ENCODE results near the gene POMT2.
"Not testable (repeated sequence)": the region's sequence is repeated elsewhere in the genome, so short reads cannot be mapped to it uniquely, and the experiment has no call there.

Gene POMT2

DNA sequence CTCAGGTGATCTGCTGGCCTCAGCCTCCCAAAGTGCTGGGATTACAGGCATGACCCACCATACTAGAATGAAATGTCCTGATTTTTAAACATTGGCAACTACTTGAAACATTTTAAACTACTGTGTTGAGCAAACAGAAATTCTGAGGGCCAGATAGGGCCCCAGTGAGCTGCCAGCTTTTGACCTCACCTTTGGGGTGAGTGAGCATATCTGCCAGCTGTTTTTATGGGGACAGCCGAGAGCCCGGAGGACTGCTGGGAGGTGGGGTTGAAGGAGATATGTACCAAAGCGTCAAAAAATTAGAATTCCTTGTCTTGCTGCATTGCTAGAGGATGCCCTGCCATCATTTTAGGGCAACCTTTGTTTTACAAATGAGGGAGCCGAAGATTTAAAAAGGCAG, 2.9 kb upstream of the POMT2 start:
- DNase-seq, result no peak

GRCh38 chr14:77322951-77323350, 2.3 kb upstream of the POMT2 start:
- DNase-seq, result no peak

DNA sequence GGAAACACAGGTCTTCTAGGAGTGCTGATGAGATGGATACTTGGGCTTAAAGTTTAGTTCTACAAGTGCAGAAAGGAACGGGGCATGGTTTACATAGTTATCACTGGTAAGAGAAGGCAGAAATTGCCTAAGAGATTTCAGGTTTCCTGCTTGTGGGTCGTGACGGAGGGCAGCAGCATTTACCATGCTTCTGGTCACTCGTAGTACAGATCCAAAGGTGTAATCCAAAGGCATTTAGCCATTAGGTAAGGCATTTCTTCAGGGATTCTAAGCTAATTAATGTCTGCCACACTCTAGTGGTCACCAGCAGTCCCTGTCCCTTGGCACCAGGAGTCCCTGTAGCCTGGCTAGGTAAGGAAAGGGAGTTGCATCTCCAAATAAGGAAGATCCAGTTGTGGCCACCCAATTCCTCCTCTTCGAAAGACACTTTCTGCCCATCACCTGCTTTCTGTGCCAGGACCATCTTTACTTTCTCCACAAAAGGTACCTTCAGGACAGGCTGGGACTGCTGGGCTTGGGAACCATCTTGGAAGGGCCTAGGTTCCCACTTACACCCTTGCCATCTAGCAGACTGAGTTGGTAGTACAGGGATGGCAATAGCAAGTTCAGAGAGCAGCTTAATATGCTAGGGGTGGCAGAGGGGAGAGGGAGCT, 1.7 kb upstream of the POMT2 start:
- DNase-seq, result peak; percentile 29 to 62

DNA sequence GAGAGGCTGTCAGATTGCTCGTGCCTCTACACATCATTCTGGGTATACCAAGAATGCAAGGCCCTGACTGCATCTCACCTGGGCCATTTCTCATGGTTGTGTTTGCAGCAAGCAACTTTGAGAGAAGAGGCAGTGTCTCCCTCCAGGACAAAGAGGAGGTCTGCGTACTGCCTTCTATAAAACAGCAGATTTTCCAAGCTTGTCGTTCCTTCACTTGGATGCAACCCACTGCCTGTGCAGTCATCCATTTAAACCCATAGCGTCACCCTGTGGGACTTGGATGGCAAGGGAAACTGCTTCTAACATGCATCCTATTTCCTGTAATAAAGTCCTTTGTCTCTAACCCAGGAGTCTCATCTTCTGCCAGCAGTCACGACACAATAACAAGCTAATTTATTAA, 1.3 kb downstream of the POMT2 start:
- no peak for DNase-seq

DNA sequence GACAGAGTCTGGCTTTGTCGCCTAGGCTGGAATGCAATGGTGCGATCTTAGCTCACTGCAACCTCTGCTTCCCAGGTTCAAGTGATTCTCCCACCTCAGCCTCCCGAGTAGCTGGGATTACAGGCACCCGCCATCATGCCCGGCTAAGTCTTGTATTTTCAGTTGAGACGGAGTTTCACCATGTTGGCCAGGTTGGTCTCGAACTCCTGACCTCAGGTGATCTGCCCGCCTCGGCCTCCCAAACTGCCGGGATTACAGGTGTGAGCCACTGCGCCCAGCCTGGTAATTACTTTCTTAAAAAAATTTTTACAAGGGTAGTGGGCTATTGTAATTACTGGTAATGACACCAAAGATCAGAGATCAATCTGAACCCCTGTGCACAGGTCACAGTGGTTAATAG, 1.9 kb downstream of the POMT2 start:
- DNase-seq, result not testable (repeated sequence)

- no peak for DNase-seq
Measured at GRCh38 chr14:77318006-77318553, 2.6 kb downstream of the POMT2 start.

DNA sequence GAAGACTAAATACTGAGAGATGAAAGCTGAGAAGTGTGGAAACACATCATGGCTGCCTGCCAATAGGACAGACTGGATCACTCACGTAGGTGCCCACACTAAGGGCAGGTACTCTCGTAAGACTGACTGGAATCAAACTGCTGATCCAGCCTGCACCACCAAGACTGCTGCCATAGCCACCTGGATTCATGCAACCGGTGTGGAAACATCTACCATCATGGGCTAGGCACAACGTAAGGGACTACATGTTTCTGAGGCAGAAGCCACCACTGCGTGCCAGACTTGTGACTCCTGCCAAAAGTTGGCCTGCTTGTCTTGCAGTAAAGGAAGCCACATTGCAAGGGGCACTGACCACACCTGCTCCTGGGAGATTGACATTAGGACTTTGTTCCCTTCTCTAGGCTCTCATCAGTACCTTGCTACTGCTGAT, 3.8 kb downstream of the POMT2 start:
- DNase-seq, result no peak

- DNase-seq, result no peak
Measured at GRCh38 chr14:77316195-77316505, 4.5 kb downstream of the POMT2 start.

- no peak for DNase-seq
Measured at GRCh38 chr14:77314539-77315457, 5.9 kb downstream of the POMT2 start.

- DNase-seq, result no peak
Measured at GRCh38 chr14:77314043-77314442, 6.6 kb downstream of the POMT2 start.

- DNase-seq, result no peak
Measured at GRCh38 chr14:77313371-77313770, 7.3 kb downstream of the POMT2 start.

DNA sequence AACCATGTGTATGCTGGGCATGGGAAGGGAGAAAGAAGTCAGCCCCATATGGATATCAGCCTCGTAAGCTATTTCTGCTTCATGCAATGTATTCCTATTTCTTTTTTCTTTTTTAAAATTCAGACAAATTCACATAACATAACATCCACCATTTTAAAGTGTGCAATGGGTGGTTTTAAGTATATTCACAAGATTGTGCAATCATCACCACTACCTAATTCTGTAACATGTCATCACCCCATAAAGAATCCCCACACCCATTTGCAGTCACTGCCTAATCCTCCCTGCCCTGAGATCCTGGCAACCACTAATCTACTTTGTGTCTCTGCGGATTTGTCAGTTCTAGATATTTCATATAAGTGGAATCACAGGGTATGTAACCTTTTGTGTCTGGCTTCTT, 9.5 kb downstream of the POMT2 start:
- peak; percentile 14 to 35 for DNase-seq

GRCh38 chr14:77310026-77310425, 10.7 kb downstream of the POMT2 start:
- no peak for DNase-seq

- DNase-seq, result peak; percentile 58 to 64
Measured at GRCh38 chr14:77309131-77309530, 11.6 kb downstream of the POMT2 start.

DNA sequence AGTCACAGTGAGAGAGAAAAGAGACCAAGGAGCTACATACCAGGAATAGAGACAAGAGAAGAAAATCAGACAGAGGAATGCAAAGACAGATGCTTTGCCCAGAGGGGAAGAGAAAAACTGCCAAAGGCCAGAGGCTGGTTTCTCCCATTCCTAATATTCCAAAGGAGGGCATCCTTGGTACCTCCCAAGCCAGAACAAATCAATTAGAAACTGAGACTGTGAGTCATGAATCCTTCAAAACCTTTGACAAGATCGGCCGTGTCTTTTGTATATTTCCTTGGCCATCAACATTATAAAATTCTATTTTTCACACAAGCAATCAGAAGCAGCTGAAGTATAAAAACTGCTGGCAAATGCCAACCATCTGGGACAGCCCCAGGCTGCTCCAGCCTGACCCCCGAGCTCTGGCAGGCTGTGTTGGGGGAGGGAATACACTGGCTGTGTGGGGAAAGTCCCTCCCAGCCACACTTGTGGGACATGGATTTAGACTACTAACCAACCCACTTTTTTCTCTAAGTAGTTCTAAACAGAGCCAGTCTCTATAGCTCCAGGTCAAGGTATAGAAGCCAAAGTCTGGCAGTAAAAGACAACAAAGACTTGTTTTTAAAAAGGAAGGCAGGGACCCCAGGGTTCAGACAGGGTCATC, 13.7 kb downstream of the POMT2 start:
- no peak for DNase-seq

GRCh38 chr14:77306416-77306815, 14.3 kb downstream of the POMT2 start:
- DNase-seq, result no peak

DNA sequence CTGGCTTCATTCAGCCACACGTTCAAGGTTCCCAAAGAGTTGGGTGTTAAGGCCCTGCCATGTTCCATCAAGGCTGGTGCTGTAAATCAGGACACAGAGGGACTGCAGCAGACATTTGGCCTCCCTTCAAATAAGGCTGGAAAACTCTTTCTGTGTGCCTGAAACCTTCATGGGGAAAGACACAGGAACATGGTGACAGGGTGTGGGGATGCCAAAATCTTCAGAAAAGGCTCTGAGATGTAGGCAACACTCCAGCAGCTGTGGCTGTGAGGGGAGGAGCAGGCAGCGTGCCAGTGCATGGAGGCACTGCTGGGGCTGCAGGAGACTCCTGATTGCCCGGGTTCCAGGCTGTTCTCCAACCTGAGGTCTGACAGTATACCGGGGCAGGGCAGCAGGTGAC, 15.0 kb downstream of the POMT2 start:
- DNase-seq, result no peak

- no peak for DNase-seq
Measured at GRCh38 chr14:77303417-77304156, 17.1 kb downstream of the POMT2 start.

DNA sequence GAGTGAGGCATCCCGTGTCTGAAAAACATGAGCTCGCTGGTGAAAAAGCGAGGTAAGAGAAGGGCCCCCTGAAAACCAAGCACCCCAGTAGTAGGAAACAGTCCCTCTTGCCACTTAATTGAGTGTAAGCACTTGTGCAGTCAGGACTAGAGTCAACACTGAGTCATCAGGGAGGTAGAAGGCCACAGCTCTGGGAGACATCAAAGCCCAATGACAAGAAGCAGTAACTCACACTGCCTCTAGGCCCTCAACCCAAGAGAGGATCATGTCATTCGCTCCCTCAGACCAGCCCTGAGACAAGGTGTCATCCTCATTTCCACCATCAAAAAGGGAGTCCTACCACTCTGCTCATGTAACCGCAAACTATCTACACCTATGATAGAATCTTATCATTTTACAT, 17.8 kb downstream of the POMT2 start:
- DNase-seq, result no peak

- peak; percentile 33 to 59 for DNase-seq
Measured at GRCh38 chr14:77301103-77301502, 19.6 kb downstream of the POMT2 start.

GRCh38 chr14:77299771-77300170, 20.9 kb downstream of the POMT2 start:
- DNase-seq, result no peak

GRCh38 chr14:77296906-77297305, 23.8 kb downstream of the POMT2 start:
- no peak for DNase-seq

DNA sequence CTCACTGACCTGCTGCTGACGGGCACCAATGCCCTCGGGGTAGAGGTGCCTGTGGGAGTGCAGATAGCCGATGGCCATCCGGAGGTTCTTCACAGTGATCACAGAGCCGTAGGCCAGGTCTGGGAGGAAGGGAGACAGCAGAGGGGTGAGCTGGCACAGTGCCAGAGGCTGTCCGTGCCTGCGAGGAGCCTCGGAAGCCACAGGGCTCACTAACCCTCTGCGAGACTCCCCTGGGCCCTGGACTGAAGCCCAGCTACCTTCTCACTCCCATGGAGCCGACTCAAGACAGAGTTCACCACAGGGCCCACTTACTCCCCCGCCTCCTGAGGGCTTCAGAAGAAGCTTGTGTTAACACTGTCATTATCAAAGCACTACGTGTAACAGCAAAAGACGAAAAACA, 24.5 kb downstream of the POMT2 start:
- DNase-seq, result no peak
